Stomach smooth muscle (tissue), 2 donors: ENCODE measurements around the gene KCNAB2.

Source experiments
- H3K27ac ChIP-seq: one replicate; pipeline ENCODE4 v1.7.0; 2013; ENCODE audit warnings: mild to moderate bottlenecking, low read length, inconsistent platforms
- H3K27me3 ChIP-seq, 2 donors: one replicate each; pipeline ENCODE4 v1.7.0; 2013; ENCODE audit warnings: low read length in 2 of 2; ENCODE audit not compliant: insufficient read depth in 2 of 2, control insufficient read depth in 1 of 2
- H3K36me3 ChIP-seq, 2 donors: one replicate each; pipeline ENCODE4 v1.7.0; 2013; ENCODE audit warnings: low read length in 2 of 2; ENCODE audit not compliant: control insufficient read depth in 2 of 2, insufficient read depth in 2 of 2
- H3K4me1 ChIP-seq: one replicate; pipeline ENCODE4 v1.7.0; 2013; ENCODE audit warnings: low read length; ENCODE audit not compliant: control insufficient read depth, insufficient read depth
- H3K4me3 ChIP-seq, 2 donors: one replicate each; pipeline ENCODE4 v1.7.0; 2013; ENCODE audit warnings: low read length in 2 of 2
- H3K9ac ChIP-seq, 2 donors: one replicate each; pipeline ENCODE4 v1.7.0; 2013; ENCODE audit warnings: low read length in 2 of 2, mild to moderate bottlenecking in 1 of 2
- H3K9me3 ChIP-seq, 2 donors: one replicate each; pipeline ENCODE4 v1.7.0; 2013; ENCODE audit warnings: low read length in 2 of 2; ENCODE audit not compliant: control insufficient read depth in 2 of 2
- donor health status: healthy.
- donor health status: Pancreatic carcinoma.

The KCNAB2 gene

GRCh38 chr1:6045561-6045960 lies at the start of gene KCNAB2:
Gene KCNAB2, plus strand, starts transcription at chr1:6045888. Its CDS starts 5,649 bp downstream, at chr1:6051537.
- H3K27me3 ChIP-seq, result no peaks in the 10 kb centered on the region
- no peak within 1 kb of the TSS for H3K27ac ChIP-seq
- no peaks in the 10 kb centered on the region for H3K4me1 ChIP-seq
- H3K9me3 ChIP-seq, result no peaks in the 10 kb centered on the region
- H3K9ac ChIP-seq, result no peak within 1 kb of the TSS
- no peak within 1 kb of the TSS for H3K4me3 ChIP-seq
- H3K36me3 ChIP-seq, result no peaks in the 10 kb centered on the region

- peaks cover 2 to 3% of the 10 kb centered on the region in 2 donors for H3K27me3 ChIP-seq
- no peak overlapping the region for H3K9ac ChIP-seq
- peaks cover 8% of the 10 kb centered on the region for H3K4me1 ChIP-seq
- H3K36me3 ChIP-seq, result no peaks in the 10 kb centered on the region
- no peaks in the 10 kb centered on the region for H3K9me3 ChIP-seq
- H3K4me3 ChIP-seq, result no peak overlapping the region
- no peak overlapping the region for H3K27ac ChIP-seq
Measured at GRCh38 chr1:5996641-5997270, 48.9 kb upstream of the KCNAB2 start.

- no peaks in the 10 kb centered on the region for H3K9me3 ChIP-seq
- peaks cover 2 to 3% of the 10 kb centered on the region in 2 donors for H3K27me3 ChIP-seq
- H3K4me1 ChIP-seq, result peaks cover 8% of the 10 kb centered on the region
- no peak overlapping the region for H3K27ac ChIP-seq
- H3K9ac ChIP-seq, result no peak overlapping the region
- H3K36me3 ChIP-seq, result no peaks in the 10 kb centered on the region
- H3K4me3 ChIP-seq, result no peak overlapping the region
Measured at GRCh38 chr1:5997316-5997715, 48.4 kb upstream of the KCNAB2 start.

- Histone ChIP-seq H3K36me3 (no peaks in the 10 kb centered on the region), H3K9ac (no peak overlapping the region), H3K4me1 (peaks cover 4% of the 10 kb centered on the region), H3K4me3 (no peak overlapping the region), H3K9me3 (no peaks in the 10 kb centered on the region), H3K27ac (no peak overlapping the region), H3K27me3 (peaks cover 1 to 2% of the 10 kb centered on the region in 2 donors)
Measured at GRCh38 chr1:5998051-5998905, 47.4 kb upstream of the KCNAB2 start.

GRCh38 chr1:5998906-5999301 lies 46.8 kb upstream of the KCNAB2 start:
- Histone ChIP-seq H3K4me1 (no peaks in the 10 kb centered on the region), H3K27ac (no peak overlapping the region), H3K9ac (no peak overlapping the region), H3K27me3 (no peaks in the 10 kb centered on the region), H3K4me3 (no peak overlapping the region), H3K36me3 (no peaks in the 10 kb centered on the region), H3K9me3 (no peaks in the 10 kb centered on the region)

- Histone ChIP-seq H3K9me3 (no peaks in the 10 kb centered on the region), H3K4me1 (no peaks in the 10 kb centered on the region), H3K9ac (no peak overlapping the region), H3K4me3 (no peak overlapping the region), H3K27me3 (no peaks in the 10 kb centered on the region), H3K36me3 (no peaks in the 10 kb centered on the region), H3K27ac (no peak overlapping the region)
Measured at GRCh38 chr1:5999711-6000443, 45.8 kb upstream of the KCNAB2 start.

- H3K4me3 ChIP-seq, result no peak overlapping the region
Measured at GRCh38 chr1:6000444-6001288, 45.0 kb upstream of the KCNAB2 start.

GRCh38 chr1:6001992-6002576 lies 43.6 kb upstream of the KCNAB2 start:
- H3K36me3 ChIP-seq, result no peaks in the 10 kb centered on the region
- no peaks in the 10 kb centered on the region for H3K9me3 ChIP-seq
- H3K27ac ChIP-seq, result no peak overlapping the region
- H3K9ac ChIP-seq, result no peak overlapping the region
- no peaks in the 10 kb centered on the region for H3K4me1 ChIP-seq
- H3K27me3 ChIP-seq, result no peaks in the 10 kb centered on the region
- no peak overlapping the region for H3K4me3 ChIP-seq

More at GRCh38 chr1:6000444-6001288, 45.0 kb upstream of the KCNAB2 start:
- Histone ChIP-seq H3K27me3 (no peaks in the 10 kb centered on the region), H3K9ac (no peak overlapping the region), H3K36me3 (no peaks in the 10 kb centered on the region), H3K9me3 (no peaks in the 10 kb centered on the region), H3K4me1 (no peaks in the 10 kb centered on the region), H3K27ac (no peak overlapping the region)

GRCh38 chr1:6002714-6003501 lies 42.8 kb upstream of the KCNAB2 start:
- Histone ChIP-seq H3K9ac (no peak overlapping the region), H3K9me3 (no peaks in the 10 kb centered on the region), H3K27me3 (no peaks in the 10 kb centered on the region)

More at GRCh38 chr1:6002714-6003501, 42.8 kb upstream of the KCNAB2 start:
- Histone ChIP-seq H3K27ac (no peak overlapping the region), H3K36me3 (no peaks in the 10 kb centered on the region), H3K4me1 (no peaks in the 10 kb centered on the region), H3K4me3 (no peak overlapping the region)
